HFF-Myc (cell line): ENCODE measurements around the gene ANKS1B.

Experiments used
- DNase-seq: peaks from one replicate; pipeline ENCODE4 v3.0.0-alpha.2; 2011; ENCODE audit warnings: low read depth; ENCODE audit errors: extremely low read depth
- H3K4me3 ChIP-seq: replicated peaks from 2 replicates; pipeline ENCODE4 v1.5.1; 2011; ENCODE audit warnings: low read depth, mild to moderate bottlenecking, control low read depth, low read length
- TF ChIP-seq, protein P1 (sequence below): IDR thresholded peaks from 2 replicates; pipeline ENCODE4 v1.5.1; 2012; ENCODE audit warnings: mild to moderate bottlenecking, low read depth, low read length, control low read depth; ENCODE audit errors: missing control alignments

The ANKS1B gene

DNA sequence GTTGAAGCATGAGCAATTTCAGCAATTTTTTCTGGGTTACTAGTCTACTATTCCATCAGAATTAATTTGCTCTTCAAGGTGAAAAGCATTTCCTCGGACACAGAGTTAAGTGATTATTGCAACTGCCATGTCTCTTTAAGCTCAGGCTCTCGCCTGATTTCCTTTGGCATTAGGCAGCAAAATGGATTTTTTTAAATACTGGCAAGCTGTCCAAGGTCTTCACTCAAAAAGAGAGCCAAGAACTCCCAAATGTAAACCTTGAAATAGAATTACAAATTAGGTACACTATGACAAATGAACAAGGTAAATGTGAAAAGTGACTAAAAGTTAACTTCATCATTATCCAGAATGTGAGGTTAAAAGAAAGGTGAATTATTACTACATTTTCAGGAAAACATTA, 225.3 kb downstream of the ANKS1B start:
- DNase-seq, result no peak
- no peak overlapping the region for H3K4me3 ChIP-seq
- TF ChIP-seq, protein P1, sequence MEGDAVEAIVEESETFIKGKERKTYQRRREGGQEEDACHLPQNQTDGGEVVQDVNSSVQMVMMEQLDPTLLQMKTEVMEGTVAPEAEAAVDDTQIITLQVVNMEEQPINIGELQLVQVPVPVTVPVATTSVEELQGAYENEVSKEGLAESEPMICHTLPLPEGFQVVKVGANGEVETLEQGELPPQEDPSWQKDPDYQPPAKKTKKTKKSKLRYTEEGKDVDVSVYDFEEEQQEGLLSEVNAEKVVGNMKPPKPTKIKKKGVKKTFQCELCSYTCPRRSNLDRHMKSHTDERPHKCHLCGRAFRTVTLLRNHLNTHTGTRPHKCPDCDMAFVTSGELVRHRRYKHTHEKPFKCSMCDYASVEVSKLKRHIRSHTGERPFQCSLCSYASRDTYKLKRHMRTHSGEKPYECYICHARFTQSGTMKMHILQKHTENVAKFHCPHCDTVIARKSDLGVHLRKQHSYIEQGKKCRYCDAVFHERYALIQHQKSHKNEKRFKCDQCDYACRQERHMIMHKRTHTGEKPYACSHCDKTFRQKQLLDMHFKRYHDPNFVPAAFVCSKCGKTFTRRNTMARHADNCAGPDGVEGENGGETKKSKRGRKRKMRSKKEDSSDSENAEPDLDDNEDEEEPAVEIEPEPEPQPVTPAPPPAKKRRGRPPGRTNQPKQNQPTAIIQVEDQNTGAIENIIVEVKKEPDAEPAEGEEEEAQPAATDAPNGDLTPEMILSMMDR, result no peak

DNA sequence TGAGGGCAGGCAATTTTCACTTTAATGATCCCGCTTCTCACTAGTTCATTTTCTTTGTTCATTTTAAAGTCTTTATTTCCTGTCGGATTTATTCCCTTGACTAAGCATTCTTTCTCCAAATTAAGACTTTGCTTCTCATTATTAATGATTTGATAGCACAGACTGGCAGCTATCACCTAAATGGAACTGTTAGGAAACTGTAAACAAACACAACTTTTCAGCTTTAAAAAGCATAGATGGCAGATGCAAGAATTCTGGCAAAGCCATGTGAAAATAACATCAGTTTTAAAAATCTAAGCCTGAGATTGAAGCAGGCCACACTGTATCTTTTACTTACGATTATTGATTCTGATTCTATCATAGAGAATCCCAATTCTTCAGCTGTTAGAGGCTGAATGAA, 225.7 kb downstream of the ANKS1B start:
- no peak for DNase-seq
- TF ChIP-seq, protein P1, result no peak
- no peak overlapping the region for H3K4me3 ChIP-seq

DNA sequence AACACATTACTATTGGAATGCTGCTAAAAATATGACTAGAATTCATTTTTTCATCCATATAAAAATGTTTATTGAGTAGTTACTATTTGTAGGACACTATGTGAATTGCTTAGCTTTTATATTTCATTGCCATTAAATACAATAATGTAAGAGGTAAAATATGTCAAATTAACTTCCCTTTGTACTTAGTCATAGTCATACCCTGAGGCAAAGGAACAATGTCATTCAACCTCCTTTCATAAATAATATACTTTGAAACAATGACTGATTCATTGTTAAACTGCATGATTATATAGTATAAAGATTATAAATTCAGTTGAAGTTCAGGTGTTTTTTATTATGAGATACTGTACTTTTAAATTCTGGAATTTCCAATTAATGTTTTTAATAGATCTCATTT, 232.0 kb downstream of the ANKS1B start:
- TF ChIP-seq, protein P1, result no peak
- H3K4me3 ChIP-seq, result no peak overlapping the region
- DNase-seq, result no peak

DNA sequence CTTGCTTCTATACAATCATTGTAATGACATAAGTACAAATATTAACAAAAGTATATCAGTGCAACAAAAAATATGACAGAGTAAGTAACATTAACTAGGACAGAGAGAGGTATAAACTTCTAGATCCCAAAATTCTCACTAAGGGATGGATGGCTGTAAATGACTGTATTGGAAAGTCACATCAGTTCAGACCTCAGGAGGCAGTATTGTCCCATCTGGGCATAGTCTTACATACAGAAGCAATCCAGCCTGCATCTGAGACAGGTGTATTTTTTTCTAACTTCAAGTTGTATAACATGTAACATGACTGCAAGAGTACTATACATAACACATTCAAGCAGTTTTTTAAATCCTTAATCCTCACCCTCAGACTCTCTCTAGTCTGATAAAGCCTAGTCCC, 238.2 kb downstream of the ANKS1B start:
- H3K4me3 ChIP-seq, result no peak overlapping the region
- DNase-seq, result no peak
- TF ChIP-seq, protein P1, result no peak

DNA sequence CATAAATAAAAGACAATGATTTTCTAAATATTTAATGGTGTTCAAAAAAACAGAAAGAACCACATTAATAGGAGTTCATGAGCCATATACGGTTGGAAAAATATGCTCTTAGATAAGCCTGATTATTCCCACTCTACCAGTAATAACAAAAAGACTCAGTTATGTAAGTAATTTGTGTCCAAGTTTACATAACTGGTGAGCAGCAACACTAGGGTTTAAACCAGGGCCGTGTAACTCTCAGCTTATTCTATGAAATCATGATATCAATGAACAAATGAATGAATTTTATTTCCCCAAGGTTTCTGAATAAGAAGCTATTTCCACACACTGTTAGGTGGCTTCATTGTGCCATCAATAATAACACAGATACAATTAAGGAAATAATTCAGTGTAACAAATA, 238.8 kb downstream of the ANKS1B start:
- no peak overlapping the region for H3K4me3 ChIP-seq
- TF ChIP-seq, protein P1, result no peak
- no peak for DNase-seq

DNA sequence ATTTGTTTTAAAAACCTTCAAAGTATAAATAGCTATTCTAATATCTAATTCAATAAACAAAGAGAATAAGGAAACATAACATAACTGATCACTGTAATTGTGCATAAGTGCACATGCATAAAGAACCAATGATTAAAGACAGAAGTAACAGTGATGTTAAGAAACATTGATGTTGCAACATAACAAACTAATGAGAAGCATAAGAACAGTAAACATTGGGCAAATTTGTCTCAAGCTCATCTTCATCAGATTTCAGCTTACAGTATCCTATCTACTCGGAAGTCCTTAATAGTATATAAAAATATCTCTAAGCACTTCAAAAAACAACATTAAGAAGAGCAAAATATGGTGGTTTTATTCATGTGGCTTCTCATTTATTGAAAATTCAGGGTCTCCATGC, 239.6 kb downstream of the ANKS1B start:
- DNase-seq, result no peak
- no peak overlapping the region for H3K4me3 ChIP-seq
- TF ChIP-seq, protein P1, result no peak

DNA sequence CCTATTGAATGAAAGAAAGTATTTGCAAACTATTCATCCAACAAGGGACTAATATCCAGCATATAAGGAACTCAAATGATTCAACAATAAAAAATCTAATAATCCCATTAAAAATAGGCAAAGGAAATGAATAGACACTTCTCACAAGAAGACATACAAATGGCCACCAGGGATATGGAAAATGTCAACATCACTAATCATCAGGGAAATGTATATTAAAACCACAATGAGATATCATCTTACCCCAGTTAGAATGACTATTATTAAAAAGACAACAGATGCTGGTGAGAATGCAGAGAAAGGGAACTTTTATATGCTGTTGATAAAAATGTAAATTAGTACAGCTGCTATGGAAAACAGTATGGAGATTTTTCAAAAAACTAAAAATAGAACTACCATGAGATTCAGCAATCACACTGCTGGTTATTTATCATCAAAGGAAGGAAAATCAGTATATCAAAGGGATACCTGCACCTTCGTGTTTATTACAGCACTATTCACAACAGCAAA, 247.9 kb downstream of the ANKS1B start:
- H3K4me3 ChIP-seq, result no peak overlapping the region
- DNase-seq, result no peak
- TF ChIP-seq, protein P1, result no peak
